Retinal pigment epithelial cell (primary cell): ENCODE results near the gene DUSP28.

ENCODE experiments used
- DNase-seq: peaks from one replicate; pipeline ENCODE4 v3.0.0-alpha.2; 2010; ENCODE audit warnings: low read depth
- H3K4me3 ChIP-seq: 2 replicates; pipeline ENCODE4 v1.5.1; 2011; ENCODE audit warnings: mild to moderate bottlenecking, low read length, control low read depth, moderate library complexity
- TF ChIP-seq, protein P1 (sequence below): conservative IDR thresholded peaks from 2 replicates; pipeline ENCODE4 v1.5.1; 2011; ENCODE audit warnings: low read depth, low read length, control low read depth, inconsistent platforms

DUSP28 gene

DNA sequence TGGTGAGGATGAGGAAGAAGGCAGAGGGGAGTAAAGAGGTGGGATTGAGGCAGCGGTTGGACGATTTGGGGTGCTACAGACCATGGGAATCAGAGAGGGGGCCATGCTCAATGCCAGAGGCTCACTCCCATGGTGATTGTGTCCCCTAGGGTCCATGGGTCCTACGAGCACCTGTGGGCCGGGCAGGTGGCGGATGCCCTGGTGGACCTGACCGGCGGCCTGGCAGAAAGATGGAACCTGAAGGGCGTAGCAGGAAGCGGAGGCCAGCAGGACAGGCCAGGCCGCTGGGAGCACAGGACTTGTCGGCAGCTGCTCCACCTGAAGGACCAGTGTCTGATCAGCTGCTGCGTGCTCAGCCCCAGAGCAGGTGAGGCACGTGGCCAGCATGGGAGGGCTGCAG lies 31.6 kb downstream of the DUSP28 start:
- no peak for DNase-seq
- no peak overlapping the region for H3K4me3 ChIP-seq
- TF ChIP-seq, protein P1, sequence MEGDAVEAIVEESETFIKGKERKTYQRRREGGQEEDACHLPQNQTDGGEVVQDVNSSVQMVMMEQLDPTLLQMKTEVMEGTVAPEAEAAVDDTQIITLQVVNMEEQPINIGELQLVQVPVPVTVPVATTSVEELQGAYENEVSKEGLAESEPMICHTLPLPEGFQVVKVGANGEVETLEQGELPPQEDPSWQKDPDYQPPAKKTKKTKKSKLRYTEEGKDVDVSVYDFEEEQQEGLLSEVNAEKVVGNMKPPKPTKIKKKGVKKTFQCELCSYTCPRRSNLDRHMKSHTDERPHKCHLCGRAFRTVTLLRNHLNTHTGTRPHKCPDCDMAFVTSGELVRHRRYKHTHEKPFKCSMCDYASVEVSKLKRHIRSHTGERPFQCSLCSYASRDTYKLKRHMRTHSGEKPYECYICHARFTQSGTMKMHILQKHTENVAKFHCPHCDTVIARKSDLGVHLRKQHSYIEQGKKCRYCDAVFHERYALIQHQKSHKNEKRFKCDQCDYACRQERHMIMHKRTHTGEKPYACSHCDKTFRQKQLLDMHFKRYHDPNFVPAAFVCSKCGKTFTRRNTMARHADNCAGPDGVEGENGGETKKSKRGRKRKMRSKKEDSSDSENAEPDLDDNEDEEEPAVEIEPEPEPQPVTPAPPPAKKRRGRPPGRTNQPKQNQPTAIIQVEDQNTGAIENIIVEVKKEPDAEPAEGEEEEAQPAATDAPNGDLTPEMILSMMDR, result no peak

DNA sequence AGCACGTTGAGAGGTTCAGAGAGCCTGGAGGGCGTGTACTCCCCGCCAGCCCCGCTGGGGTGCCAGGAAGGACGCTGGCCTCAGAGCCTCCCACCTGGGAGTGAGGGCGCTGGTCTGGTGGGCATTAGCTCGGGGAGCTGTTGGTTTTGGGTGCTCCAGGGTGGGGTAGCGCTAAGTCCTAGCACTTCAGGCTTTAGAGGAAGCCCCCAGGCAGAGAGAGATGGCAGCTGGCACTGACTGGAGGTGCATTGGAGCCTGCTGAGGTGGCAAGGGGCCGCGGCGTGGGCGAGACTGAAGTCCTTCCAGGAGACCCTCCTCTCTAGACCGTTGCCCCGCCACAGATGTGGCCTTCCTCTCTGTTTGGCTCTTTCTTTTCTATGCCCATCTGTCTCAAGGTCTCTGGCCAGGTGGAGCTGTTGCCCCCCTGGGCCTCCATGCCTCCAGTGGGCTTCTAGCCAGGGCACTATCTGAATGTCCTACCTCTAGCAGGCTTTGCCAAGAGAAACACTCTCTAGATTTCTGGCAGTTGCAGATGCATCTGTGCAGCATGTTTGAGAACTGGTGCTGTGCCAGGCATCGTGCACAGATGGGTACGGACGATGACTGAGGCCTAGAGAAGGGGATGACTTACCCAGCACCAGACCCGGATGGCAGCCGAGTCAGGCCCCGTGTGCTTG lies 33.0 kb downstream of the DUSP28 start:
- DNase-seq, result no peak
- H3K4me3 ChIP-seq, result no peak overlapping the region
- TF ChIP-seq, protein P1, result no peak

- H3K4me3 ChIP-seq, result no peak overlapping the region
- TF ChIP-seq, protein P1, result no peak
- DNase-seq, result no peak
Observed at GRCh38 chr2:240593703-240594451, 33.7 kb downstream of the DUSP28 start.

GRCh38 chr2:240594511-240595380 lies 34.6 kb downstream of the DUSP28 start:
- TF ChIP-seq, protein P1, result no peak
- H3K4me3 ChIP-seq, result no peak overlapping the region
- no peak for DNase-seq

- H3K4me3 ChIP-seq, result no peak overlapping the region
- no peak for DNase-seq
- TF ChIP-seq, protein P1, result peak; percentile 33
Observed at GRCh38 chr2:240595381-240596079, 35.4 kb downstream of the DUSP28 start.

- H3K4me3 ChIP-seq, result no peak overlapping the region
- TF ChIP-seq, protein P1, result no peak
- DNase-seq, result no peak
Observed at GRCh38 chr2:240596080-240596460, 35.9 kb downstream of the DUSP28 start.
